Glomerular visceral epithelial cell (primary cell): ENCODE results near the gene C6orf52.
"Not testable (repeated sequence)": the region's sequence is repeated elsewhere in the genome, so short reads cannot be mapped to it uniquely, and the experiment has no call there.

Experiments
- DNase-seq: peaks from one replicate; pipeline ENCODE4 v3.0.0-alpha.2; 2016; ENCODE audit errors: extremely low spot score

C6orf52 gene

GRCh38 chr6:10696655-10697054, 2.2 kb upstream of the C6orf52 start:
- no peak for DNase-seq

GRCh38 chr6:10695086-10695657, 756 bp upstream of the C6orf52 start:
- DNase-seq, result peak; percentile 13

GRCh38 chr6:10692965-10693538, 1.4 kb downstream of the C6orf52 start:
- no peak for DNase-seq

- DNase-seq, result no peak
Measured at GRCh38 chr6:10690651-10691445, 3.6 kb downstream of the C6orf52 start.

- no peak for DNase-seq
Measured at GRCh38 chr6:10687582-10687981, 6.8 kb downstream of the C6orf52 start.

- no peak for DNase-seq
Measured at GRCh38 chr6:10686901-10687300, 7.5 kb downstream of the C6orf52 start.

GRCh38 chr6:10685092-10685915, 9.1 kb downstream of the C6orf52 start:
- DNase-seq, result no peak

- no peak for DNase-seq
Measured at GRCh38 chr6:10684618-10685017, 9.8 kb downstream of the C6orf52 start.

- DNase-seq, result no peak
Measured at GRCh38 chr6:10682355-10682988, 11.9 kb downstream of the C6orf52 start.

GRCh38 chr6:10681795-10682194, 12.6 kb downstream of the C6orf52 start:
- no peak for DNase-seq

GRCh38 chr6:10678456-10678855, 16.0 kb downstream of the C6orf52 start:
- no peak for DNase-seq

GRCh38 chr6:10676403-10676802, 18.0 kb downstream of the C6orf52 start:
- no peak for DNase-seq

GRCh38 chr6:10668126-10668917, 26.1 kb downstream of the C6orf52 start:
- no peak for DNase-seq

- DNase-seq, result not testable (repeated sequence)
Measured at GRCh38 chr6:10665595-10665994, 28.8 kb downstream of the C6orf52 start.

GRCh38 chr6:10662742-10663141, 31.7 kb downstream of the C6orf52 start:
- DNase-seq, result no peak

GRCh38 chr6:10662207-10662606, 32.2 kb downstream of the C6orf52 start:
- DNase-seq, result no peak

GRCh38 chr6:10660431-10661191, 33.8 kb downstream of the C6orf52 start:
- DNase-seq, result not testable (repeated sequence)

- DNase-seq, result no peak
Measured at GRCh38 chr6:10659699-10660348, 34.6 kb downstream of the C6orf52 start.

GRCh38 chr6:10658910-10659698, 35.3 kb downstream of the C6orf52 start:
- no peak for DNase-seq
